Thoracic aorta endothelial cell (primary cell): ENCODE results near the gene XNDC1N. TPM values are rescaled to one million over a fixed set of nuclear protein-coding genes. Genes with fewer than 3 reads are reported as not detected.

Experiments used
- total RNA-seq: library from RNA; depleted of rRNA; stranded (reverse); fragments of >200 nt; gene quantifications from 2 replicates; pipeline ENCODE4 v1.2.3, GENCODE V29; 2012

Gene XNDC1N
- total RNA-seq, result 11.8 and 12.5 TPM in 2 replicates

DNA sequence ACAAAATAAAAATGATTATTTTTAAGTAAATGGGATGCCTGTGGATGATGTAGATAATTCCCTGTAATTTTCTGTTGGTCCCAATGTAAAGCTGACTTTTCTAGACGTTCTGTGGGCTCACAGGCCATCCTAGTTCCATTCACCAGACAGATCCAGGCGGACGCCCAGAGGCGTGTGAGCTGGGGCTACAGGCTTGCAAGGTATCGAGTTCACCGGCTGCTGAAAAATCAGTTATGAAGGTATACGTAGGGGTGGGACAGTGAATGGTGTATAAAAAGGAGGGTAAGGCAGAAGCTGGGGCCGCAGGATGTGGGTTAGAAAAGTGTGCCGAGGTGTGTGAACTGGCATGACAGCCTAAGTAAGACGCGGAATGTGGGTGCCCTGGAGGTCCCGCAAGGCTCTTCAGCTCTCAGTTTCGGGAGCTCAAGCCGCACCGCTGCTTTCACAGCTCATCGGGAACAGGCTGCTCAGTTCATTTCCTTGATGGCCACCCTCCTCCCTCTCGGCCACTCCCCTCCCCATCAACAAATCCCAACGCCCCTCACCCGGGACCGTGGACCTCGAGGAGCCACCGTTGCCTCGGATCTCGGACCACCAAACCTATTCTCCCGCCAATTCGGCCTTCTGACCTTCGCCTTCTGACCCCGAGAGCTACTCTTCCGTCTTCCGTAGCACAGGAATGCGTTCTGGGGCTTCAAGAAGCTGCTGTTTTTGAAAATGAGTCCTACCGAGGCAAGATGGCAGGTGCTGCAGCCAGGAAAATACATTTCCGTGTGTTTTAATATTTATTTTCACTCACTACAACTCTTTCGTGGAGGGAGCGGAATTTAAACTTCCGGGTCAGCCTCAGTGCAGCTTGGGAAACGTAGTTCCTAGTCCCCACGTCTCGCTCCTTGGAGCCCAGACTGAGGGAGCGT, at the start of gene XNDC1N:
Gene XNDC1N, minus strand, starts transcription at position 775 of the 917 bp plus-strand sequence. CDS start 5,241 bp downstream, outside the sequence.

GRCh38 chr11:71928737-71929443, 496 bp upstream of the XNDC1N start, which contains the start of gene RNF121:
RNF121 (plus strand) TSS chr11:71929046; CDS start chr11:71929062, 16 bp downstream.

Other genes with a start within 250 kb of the XNDC1N start
- gene DEFB108B, start 95.4 kb downstream of the XNDC1N start, total RNA-seq, result not detected in 2 replicates
- gene DEFB131B, start 50.1 kb downstream of the XNDC1N start, total RNA-seq, result not detected in 2 replicates
- gene RNF121, start 452 bp upstream of the XNDC1N start, total RNA-seq, result 52.1 and 58.2 TPM in 2 replicates
- gene IL18BP, start 70.3 kb upstream of the XNDC1N start, total RNA-seq, result 9.4 and 13.5 TPM in 2 replicates
- 149 and 164 TPM in 2 replicates for gene NUMA1, start 151.9 kb upstream of the XNDC1N start, total RNA-seq
- gene LRRC51, start 152.3 kb upstream of the XNDC1N start, total RNA-seq, result 1.5 and 2.2 TPM in 2 replicates
- 88.6 and 90.2 TPM in 2 replicates for gene LAMTOR1, start 174.7 kb upstream of the XNDC1N start, total RNA-seq
- gene TOMT, start 177.3 kb upstream of the XNDC1N start, total RNA-seq, result 0.22 TPM in 1 of 2 replicates, not detected in the other
- 34.2 and 35.5 TPM in 2 replicates for gene ANAPC15, start 184.1 kb upstream of the XNDC1N start, total RNA-seq
- not detected in 2 replicates for gene FOLR3, start 207.1 kb upstream of the XNDC1N start, total RNA-seq